ENCODE measurements around the gene EPHB6.
A peak's percentile ranks its signal among the peaks of the same experiment; 100 is the strongest.

- peak; percentile 67 for TF ChIP-seq CTCF (IDR thresholded peaks at IDR 0.05; ENCODE audit: low read depth, low read length, poor library complexity, severe bottlenecking)
- no peak for TF ChIP-seq EZH2phosphoT487 (IDR thresholded peaks at IDR 0.05; ENCODE audit: borderline replicate concordance, low read length)
Observed at GRCh38 chr7:142908921-142909890, 54.3 kb downstream of the EPHB6 start.

All from DOHH2 (cell line).